Measurements from ENCODE around the gene MAL.

Gene MAL

DNA sequence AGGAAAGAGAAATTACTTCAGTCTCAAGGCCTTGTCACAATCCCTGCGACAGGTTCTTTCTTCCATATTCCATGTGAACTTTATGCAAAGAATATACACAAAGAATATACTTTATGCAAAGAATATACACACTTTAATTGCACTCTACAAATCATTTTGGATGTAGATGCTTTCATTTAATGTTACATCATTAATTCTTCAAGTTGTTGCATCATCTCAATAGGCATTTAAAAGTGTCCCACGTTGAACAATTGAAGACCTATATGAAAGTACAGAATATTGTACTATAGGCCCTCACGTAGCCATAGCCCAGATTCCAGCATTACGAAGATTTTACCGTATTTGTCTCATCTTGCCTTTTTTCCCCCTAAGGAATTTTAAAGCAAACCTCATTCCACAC lies 33.1 kb upstream of the MAL start:
- Mint-ChIP-seq H3K27me3 (peaks cover 7 to 51% of the 10 kb centered on the region in 2 donors), H3K9me3 (no peaks in the 10 kb centered on the region), H3K4me3 (no peak overlapping the region), H3K4me1 (ENCODE audit: low read depth in 2 of 2) (no peaks in the 10 kb centered on the region), H3K36me3 (ENCODE audit: insufficient read depth) (no peaks in the 10 kb centered on the region), H3K27ac (no peak overlapping the region)
- ATAC-seq (replicated peaks), result no peak
- DNase-seq, result no peak

DNA sequence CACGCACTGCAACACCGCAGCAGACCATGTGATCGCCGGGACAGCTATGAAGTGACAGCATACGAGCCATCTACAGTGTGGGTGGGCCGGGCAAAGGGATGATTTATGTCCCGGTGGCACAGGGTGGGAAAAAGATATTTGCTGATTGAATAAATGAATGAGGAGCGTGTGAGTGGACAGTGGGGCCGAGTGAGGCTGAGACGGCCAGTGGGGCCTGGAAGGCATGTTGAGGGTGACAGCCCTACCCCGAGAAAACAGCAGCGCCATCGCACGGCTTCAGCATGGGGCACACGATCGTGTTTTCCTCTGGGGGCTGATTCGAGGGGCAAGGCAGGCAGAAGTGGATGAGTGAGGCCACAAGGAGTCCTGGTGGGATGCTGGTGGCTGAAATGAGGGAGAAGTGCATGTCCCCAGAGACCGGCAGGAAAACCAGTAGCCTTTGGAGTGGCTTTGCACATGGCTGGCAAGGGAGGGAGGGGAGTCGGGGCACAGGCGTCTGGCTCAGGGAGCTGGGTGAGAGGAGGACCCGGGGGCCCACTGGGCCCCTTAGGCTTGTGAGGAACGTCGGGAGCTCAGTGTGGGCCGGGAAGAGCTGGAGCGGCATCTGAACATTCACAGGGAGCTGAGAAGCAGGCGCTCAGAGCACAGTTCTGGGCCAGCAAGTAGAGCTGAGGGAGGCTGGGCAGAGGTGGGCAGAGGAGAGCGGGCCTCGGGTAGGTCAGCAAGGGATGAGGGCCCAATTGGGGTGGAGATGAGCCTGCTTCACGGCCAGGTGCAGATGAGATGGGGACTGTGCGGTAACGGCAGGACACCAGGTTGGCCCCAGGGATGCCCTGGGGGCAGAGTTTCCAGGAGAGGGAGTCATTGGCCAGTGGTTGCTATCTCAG lies 32.1 kb upstream of the MAL start:
- H3K4me3 Mint-ChIP-seq, result no peak overlapping the region
- no peaks in the 10 kb centered on the region for H3K36me3 Mint-ChIP-seq (ENCODE audit: insufficient read depth)
- ATAC-seq (replicated peaks) (no peak), DNase-seq (no peak)
- peaks cover 10 to 47% of the 10 kb centered on the region in 2 donors for H3K27me3 Mint-ChIP-seq
- no peaks in the 10 kb centered on the region for H3K4me1 Mint-ChIP-seq (ENCODE audit: low read depth in 2 of 2)
- H3K9me3 Mint-ChIP-seq, result no peaks in the 10 kb centered on the region
- H3K27ac Mint-ChIP-seq, result no peak overlapping the region

DNA sequence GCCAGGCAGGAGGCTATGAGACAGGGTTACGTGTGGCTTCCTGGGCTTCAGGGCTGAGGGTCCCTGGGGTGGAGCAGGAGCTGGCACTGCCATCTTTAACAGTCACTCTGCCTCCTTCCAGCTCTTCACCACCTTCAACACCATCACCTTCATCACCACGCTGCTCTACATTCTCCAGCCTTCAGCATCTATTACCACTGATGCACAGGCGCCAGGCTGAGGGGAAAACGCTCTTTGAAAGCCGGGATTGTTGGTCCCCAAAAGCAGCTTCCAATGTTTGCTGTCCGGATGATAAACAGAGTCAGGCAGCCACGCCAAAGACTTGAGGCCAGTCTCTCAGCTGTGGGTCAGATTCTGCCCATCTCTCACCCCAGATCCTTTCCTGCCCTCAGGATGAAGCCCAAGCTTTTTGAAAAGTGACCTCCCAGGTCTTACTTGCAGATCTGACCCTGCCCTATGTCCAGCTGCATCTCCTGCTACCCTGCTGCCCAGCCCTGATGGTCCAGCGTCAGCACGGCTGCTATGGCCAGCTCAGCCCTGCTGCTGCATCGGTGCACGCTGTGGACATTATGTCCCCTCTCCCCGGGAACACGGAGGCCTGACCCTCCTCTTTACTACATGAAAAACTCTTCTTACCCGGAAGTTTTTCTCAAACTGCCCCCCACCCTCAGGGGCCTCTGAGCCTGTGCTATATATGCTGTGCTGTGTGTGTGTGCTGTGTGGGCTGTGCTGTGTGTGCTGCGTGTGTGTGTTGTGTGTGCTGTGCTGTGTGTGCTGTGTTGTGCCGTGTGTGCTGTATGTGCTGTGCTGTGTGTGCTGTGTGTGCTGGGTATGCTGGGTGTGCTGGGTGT lies 31.2 kb upstream of the MAL start:
- H3K36me3 Mint-ChIP-seq (ENCODE audit: insufficient read depth), result no peaks in the 10 kb centered on the region
- ATAC-seq (replicated peaks) (no peak), DNase-seq (no peak)
- no peak overlapping the region for H3K27ac Mint-ChIP-seq
- peaks cover 19 to 50% of the 10 kb centered on the region in 2 donors for H3K27me3 Mint-ChIP-seq
- H3K4me3 Mint-ChIP-seq, result no peak overlapping the region
- H3K4me1 Mint-ChIP-seq (ENCODE audit: low read depth in 2 of 2), result no peaks in the 10 kb centered on the region
- no peaks in the 10 kb centered on the region for H3K9me3 Mint-ChIP-seq

DNA sequence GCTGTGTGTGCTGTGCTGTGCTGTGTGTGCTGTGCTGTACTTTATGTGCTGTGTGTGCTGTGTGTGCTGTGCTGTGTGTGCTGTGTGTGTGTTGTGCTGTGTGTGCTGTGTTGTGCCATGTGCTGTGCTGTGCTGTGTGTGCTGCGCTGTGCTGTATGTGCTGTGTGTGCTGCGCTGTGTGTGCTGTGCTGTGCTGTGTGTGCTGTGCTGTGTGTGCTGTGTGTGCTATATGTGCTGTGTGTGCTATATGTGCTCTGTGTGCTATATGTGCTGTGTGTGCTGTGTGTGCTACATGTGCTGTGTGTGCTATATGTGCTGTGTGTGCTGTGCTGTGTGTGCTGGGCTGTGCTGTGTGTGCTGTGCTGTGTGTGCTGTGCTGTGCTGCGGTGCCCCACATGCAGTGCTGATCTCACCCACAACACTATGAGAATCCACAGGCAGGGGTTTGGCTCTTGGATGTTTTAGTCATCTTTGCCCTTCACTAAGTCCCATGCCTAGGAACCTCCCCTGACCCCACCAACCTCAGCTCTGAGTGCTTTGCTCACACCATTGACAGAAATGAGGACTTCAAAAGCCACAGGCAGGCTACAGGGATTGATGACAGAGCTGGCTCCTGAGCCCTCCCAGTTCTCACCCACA lies 30.5 kb upstream of the MAL start:
- Mint-ChIP-seq H3K27me3 (peaks cover 25 to 57% of the 10 kb centered on the region in 2 donors), H3K27ac (no peak overlapping the region)

DNA sequence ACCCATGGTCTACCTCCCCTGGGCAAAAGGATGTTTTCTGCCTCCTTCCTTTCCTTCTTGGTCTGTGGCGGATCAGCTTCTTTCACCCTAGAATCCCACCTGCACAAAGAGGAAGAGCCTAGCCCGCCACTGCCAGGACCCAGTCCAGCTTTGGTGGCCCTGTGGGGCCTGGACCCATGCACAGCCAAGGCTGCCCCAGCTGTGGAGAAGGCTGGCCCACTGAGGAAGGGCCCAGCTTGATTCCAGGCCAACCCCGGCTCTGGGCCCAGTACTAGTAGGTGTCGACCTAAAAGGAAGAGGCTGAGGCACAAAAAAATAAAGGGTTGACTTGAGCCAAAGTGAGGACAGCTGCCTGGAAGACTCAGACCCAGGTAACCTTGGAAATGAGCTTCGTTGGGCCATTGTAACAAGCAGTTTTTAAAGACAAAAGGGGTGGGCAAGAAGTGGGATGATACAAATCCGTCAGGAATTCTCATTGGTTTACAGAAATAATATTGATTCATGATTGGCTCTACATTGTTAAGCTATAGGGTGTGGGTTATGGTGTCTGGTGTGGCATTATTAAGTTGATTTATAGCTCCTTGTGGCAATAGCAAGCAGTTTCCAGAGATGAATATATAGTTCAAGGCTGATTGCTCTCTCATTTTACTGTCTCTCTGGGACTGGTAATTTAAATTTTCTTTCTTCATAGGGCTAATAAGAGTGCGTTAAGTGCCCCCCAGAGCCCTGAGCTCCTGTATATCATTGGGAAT lies 29.8 kb upstream of the MAL start:
- H3K9me3 Mint-ChIP-seq, result no peaks in the 10 kb centered on the region
- DNase-seq, result no peak
- no peak overlapping the region for H3K27ac Mint-ChIP-seq
- no peak for ATAC-seq (replicated peaks)
- no peaks in the 10 kb centered on the region for H3K4me1 Mint-ChIP-seq (ENCODE audit: low read depth in 2 of 2)
- H3K4me3 Mint-ChIP-seq, result no peak overlapping the region
- H3K36me3 Mint-ChIP-seq (ENCODE audit: insufficient read depth), result no peaks in the 10 kb centered on the region
- H3K27me3 Mint-ChIP-seq, result peaks cover 25 to 64% of the 10 kb centered on the region in 2 donors

More for the DNA sequence above, 30.5 kb upstream of the MAL start:
- DNase-seq (no peak), ATAC-seq (replicated peaks) (no peak)
- Mint-ChIP-seq H3K4me1 (ENCODE audit: low read depth in 2 of 2) (no peaks in the 10 kb centered on the region), H3K9me3 (no peaks in the 10 kb centered on the region), H3K36me3 (ENCODE audit: insufficient read depth) (no peaks in the 10 kb centered on the region), H3K4me3 (no peak overlapping the region)

DNA sequence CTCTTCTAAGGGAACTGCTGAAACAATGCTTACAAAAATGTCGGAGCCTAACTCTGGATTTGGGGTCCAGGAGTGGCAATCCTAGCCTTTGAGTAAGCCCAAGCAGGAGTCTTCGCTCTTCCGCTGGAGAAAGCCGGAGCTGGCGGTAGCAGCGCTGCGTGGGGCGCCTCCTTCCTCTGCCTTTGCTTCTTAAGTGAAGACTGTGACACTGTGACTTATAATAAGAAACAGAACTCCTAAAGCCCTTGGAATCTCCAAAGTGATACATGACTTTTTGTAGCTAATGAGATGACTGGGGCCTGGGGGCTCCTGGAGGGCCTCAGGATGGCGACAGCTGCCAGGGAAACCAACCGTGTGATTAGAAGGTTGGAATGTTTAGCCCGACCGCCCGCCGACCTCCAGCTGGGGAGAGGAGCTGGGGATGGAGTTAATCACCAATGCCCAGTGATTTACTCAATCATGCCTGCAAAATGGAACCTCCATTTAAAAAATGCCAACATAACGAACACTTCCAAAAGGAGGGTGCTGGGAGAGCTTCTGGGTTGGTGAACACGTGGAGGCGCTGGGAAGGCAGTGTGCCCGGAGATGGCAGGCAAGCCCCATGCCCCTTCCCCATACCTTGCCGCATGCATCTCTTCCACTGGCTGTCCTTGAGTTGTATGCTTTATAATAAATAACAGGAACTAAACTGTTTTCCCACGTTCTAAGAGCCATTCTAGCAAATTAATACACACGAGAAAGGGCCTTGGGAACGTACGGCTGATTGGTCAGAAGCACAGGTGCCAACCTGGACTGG lies 29.0 kb upstream of the MAL start:
- Mint-ChIP-seq H3K4me3 (no peak overlapping the region), H3K9me3 (no peaks in the 10 kb centered on the region), H3K4me1 (ENCODE audit: low read depth in 2 of 2) (no peaks in the 10 kb centered on the region), H3K36me3 (ENCODE audit: insufficient read depth) (no peaks in the 10 kb centered on the region), H3K27ac (no peak overlapping the region), H3K27me3 (peaks cover 25 to 64% of the 10 kb centered on the region in 2 donors)
- ATAC-seq (replicated peaks) (no peak), DNase-seq (no peak)

DNA sequence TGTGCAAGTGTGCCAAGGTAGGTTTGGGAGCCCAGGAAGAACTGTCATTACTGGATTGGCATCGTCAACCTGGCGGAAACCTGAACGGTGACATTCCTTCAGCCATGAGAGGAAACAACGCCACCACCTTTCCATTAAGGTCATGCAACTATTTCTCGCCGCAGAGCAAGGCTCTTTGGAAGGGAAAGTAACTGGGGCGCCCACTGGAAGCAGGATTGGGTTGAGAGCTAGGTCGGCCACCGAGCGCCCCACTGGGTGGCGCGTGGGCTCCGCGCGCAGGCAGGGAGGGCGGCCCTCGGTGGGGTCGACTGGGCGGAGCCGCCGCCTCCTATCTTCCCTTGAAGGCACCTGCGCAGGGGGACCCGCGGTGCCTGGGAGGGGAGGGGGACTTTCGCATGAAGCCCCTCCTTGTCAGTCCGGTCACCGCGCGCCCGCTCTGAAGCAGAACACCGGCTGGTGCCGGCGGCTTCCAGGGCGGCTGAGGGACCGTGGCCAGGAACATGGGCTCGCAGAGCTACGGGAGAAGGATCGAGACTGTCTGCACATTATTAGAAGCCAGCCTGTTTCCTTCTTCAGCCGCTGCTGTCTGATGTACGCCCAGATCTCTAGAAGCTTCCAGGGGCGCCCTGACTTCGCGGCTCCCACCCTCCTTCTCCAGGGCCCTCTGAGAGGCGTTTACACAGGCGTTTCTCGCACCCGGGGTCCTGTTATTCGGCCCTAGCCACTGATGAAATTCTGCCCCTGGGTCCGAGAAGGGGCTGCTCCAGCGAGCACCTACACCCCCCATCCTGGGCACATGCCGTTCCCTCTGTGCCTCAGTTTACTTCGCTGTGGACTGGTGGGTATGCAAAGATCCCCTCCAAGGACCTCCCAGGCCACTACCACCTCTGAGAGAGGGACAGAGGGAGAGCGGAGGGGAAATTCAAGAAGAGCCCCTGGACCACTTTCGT lies 27.3 kb upstream of the MAL start:
- H3K4me1 Mint-ChIP-seq (ENCODE audit: low read depth in 2 of 2), result no peaks in the 10 kb centered on the region
- ATAC-seq (replicated peaks) (no peak), DNase-seq (no peak)
- H3K9me3 Mint-ChIP-seq, result no peaks in the 10 kb centered on the region
- no peaks in the 10 kb centered on the region for H3K36me3 Mint-ChIP-seq (ENCODE audit: insufficient read depth)
- no peak overlapping the region for H3K27ac Mint-ChIP-seq
- H3K4me3 Mint-ChIP-seq, result no peak overlapping the region
- H3K27me3 Mint-ChIP-seq, result peaks cover 25 to 72% of the 10 kb centered on the region in 2 donors

DNA sequence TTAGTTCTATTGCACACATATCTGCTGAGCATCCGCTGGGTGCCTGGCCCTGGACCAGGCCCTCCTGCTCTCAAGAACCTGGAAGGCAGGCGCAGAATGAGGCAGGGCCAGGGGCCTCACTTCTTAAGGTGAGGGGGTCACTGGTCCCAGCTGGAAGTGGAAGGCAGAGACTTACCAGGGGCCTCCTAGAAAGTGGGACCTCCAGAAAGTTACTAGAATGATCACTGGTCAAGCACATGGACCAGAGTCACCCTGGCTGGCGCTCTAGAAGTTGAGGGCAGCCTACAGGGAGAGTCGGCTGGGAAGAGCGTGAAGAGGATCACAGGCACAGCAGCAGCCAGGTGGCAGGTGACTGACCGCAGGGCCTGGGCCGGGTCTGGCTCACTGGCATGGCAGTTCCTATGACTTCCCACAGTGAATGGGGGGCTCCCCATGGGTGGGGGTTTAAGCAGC lies 26.1 kb upstream of the MAL start:
- Mint-ChIP-seq H3K4me1 (ENCODE audit: low read depth in 2 of 2) (peaks cover 0 to 4% of the 10 kb centered on the region in 2 donors), H3K9me3 (no peaks in the 10 kb centered on the region), H3K27ac (no peak overlapping the region), H3K4me3 (no peak overlapping the region), H3K27me3 (peaks cover 29 to 74% of the 10 kb centered on the region in 2 donors), H3K36me3 (ENCODE audit: insufficient read depth) (peaks cover 2% of the 10 kb centered on the region)
- no peak for DNase-seq
- no peak for ATAC-seq (replicated peaks)

DNA sequence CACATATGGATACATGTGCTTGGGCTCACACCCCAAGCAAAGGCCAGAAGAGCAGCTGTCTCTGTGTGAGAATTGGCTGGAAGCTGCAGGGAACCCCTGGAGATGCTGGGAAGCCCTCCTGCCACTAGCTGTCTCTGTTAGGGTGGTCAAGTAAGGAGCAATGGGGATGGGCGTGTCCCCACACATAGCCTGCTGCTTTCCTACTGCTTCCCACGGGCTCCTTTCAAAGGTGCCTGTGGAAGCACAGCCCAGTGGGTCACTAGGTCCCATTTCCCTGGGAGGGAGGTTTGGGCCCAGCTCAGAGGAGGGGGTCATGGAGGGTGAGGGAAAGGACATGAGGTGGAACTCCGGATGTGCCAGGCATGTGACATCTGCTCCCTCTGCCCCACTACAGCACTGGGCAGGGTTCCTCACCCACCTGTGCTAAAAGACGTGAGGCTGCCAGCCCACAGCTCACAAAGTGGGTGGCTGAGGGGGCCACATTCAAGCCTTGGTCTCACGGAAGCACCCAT lies 24.4 kb upstream of the MAL start:
- DNase-seq, result no peak
- no peak for ATAC-seq (replicated peaks)
- no peaks in the 10 kb centered on the region for H3K9me3 Mint-ChIP-seq
- no peak overlapping the region for H3K27ac Mint-ChIP-seq
- H3K4me3 Mint-ChIP-seq, result no peak overlapping the region
- peaks cover 0 to 6% of the 10 kb centered on the region in 2 donors for H3K4me1 Mint-ChIP-seq (ENCODE audit: low read depth in 2 of 2)
- H3K36me3 Mint-ChIP-seq (ENCODE audit: insufficient read depth), result peaks cover 3% of the 10 kb centered on the region
- H3K27me3 Mint-ChIP-seq, result peaks cover 32 to 75% of the 10 kb centered on the region in 2 donors

DNA sequence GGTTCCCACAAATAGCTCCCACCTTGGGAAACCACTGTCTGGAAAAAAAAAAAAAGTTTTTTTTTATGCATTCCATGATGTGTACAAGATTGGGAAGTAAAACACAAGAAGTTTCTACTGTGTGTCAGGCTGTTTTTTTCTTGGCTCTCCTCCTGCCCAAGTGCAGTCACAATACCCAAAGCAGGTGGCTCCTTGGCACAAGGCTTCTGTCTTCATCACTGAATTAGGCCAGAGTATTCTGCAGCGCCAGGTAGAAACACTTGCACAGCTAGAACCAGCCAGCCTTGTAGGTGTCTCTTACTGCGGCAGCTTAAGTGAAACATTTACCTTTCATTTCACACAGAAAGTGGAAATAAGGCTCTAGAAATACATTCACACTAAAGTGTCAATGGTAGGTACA lies 23.8 kb upstream of the MAL start:
- peaks cover 3% of the 10 kb centered on the region for H3K36me3 Mint-ChIP-seq (ENCODE audit: insufficient read depth)
- no peak for DNase-seq
- H3K27ac Mint-ChIP-seq, result no peak overlapping the region
- H3K4me3 Mint-ChIP-seq, result no peak overlapping the region
- H3K27me3 Mint-ChIP-seq, result peaks cover 31 to 74% of the 10 kb centered on the region in 2 donors
- ATAC-seq (replicated peaks), result no peak
- H3K9me3 Mint-ChIP-seq, result no peaks in the 10 kb centered on the region
- H3K4me1 Mint-ChIP-seq (ENCODE audit: low read depth in 2 of 2), result peaks cover 0 to 6% of the 10 kb centered on the region in 2 donors

DNA sequence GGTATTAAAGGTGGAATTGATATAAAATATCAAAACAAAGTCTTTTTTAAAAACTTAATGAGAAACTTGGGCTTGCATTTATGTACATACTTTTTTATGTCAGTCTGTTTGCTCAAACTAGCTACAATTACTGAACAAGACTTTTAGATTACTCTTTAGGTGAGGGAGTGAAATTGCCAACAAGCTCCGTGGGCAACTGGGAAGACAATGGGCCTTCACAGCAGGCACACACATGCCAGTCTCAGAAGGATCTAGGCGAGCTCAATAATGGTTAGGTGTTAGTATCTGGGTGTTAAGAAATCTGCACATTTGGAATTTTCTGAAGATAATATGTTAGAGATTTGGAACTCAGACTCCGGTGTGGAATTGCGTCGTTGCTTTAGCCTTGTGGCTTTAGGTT lies 23.0 kb upstream of the MAL start:
- H3K4me3 Mint-ChIP-seq, result no peak overlapping the region
- no peaks in the 10 kb centered on the region for H3K9me3 Mint-ChIP-seq
- ATAC-seq (replicated peaks), result no peak
- H3K27ac Mint-ChIP-seq, result no peak overlapping the region
- DNase-seq, result no peak
- H3K4me1 Mint-ChIP-seq (ENCODE audit: low read depth in 2 of 2), result peaks cover 0 to 6% of the 10 kb centered on the region in 2 donors
- peaks cover 3% of the 10 kb centered on the region for H3K36me3 Mint-ChIP-seq (ENCODE audit: insufficient read depth)
- peaks cover 28 to 72% of the 10 kb centered on the region in 2 donors for H3K27me3 Mint-ChIP-seq
